Measurements from ENCODE around the gene GREM2.

GREM2 gene

DNA sequence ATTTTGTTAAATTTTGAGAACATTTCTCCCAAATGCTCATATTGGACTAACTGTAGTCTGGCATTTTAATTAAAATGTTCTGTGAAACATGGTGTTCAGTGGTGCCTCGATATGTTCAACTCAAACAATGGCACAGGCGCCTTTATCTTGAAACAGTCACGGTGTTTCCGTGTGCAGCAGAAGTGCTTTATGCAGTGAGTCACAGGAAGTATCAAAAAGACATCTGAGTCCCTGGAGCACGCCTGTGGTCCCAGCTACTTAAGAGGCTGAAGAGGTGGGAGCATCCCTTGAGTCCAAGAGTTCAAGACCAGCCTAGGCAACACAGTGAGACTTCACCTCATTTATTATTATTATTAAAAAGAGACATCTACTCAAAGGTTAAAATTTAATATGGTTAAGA, 52.2 kb downstream of the GREM2 start:
- DNase-seq (ENCODE audit: low spot score) = no peak

DNA sequence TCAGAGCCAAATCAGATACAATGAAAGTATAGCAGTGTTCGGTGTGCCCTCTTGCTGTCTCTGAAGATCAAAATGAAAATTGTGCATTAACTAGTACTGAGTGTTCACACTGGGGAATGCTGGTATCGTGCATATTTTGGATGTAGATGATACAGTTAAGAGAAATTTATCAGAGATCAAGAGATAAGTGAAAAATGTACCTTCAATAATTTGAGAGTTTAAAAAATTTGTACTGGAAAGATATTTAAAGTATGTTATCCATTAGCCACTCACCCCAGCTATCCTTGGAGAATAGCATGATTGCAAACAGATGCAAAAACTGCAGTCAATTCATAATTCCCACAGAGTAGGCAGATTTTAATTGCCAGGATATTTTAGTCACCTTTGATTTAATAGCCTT, 56.4 kb downstream of the GREM2 start:
- DNase-seq (ENCODE audit: low spot score) = no peak

DNA sequence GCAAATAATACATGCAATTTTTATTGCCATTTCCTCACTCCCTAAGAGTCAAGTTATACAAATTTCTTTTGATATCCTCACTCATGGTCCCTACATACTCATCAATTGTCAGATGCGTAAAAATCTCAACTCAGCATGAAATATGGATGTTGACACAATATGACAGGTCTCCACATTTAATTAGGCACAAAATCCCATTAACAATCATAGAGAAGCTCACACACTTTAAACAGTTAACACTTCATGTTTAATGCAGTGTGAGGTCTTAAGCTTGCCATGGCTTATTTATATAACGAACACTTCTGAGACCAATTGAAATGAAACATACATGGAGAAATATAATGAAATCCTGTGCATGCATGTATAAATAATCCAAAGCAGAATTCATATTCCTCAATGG, 58.6 kb downstream of the GREM2 start:
- no peak for DNase-seq (ENCODE audit: low spot score)

DNA sequence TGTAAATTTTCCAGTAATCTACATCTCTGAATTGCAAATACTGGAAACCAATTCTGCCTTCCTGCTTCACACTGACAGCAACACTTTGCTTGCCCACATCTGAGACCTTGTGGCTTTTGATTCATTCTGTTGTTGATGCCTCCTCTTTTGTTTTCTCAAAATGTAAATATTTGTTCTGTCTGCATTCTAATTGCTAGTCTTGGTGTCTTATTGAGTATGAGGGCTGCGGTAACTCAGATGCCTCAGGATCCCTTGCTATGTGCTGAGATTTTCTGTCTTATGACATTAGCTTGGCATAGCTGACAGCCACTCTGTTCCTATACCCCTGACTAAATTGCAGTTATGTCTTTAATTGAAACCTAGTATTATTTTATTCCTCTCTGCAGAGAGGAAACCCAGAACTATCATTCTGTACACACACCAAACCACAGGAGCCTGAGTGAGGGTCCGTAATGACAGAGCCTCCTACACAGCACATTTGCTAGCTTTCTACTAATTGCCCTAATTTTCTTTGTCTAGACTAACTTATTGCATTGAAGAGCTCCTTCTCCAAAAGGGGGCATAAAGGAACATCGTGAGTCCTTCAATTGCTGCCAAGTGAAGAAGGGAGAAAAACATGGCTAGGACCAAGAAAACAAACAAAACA, 72.1 kb downstream of the GREM2 start:
- DNase-seq (ENCODE audit: low spot score) = no peak

DNA sequence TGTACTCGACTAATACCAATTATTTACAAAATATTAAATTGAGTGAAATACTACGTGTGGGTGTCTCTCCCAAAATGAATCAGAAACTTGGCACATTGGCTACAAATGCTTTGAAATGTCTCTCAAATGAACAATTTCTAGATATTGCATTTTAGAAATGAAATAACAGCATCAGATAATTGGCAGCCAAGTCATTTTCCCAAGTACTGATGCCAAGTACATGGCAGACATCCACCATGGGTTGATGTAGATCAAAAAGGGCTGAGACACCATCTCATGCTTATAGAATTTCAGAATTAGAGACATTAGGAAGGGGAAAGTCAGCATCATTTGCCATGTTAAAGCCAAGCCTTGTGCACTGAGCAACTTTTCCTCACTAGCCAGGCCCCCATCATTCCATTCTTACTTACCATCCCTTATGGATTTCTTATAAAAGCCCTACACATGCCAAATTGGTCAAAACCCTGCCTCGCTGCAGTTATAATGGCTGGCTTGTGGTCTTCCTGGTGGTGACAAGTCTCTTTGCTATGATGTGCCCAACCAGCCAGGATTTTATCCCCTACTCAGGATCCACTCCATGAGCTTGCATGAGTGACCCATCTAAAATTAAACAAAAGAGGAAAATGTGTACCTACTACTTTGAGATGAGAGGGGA, 73.1 kb downstream of the GREM2 start:
- no peak for DNase-seq (ENCODE audit: low spot score)

DNA sequence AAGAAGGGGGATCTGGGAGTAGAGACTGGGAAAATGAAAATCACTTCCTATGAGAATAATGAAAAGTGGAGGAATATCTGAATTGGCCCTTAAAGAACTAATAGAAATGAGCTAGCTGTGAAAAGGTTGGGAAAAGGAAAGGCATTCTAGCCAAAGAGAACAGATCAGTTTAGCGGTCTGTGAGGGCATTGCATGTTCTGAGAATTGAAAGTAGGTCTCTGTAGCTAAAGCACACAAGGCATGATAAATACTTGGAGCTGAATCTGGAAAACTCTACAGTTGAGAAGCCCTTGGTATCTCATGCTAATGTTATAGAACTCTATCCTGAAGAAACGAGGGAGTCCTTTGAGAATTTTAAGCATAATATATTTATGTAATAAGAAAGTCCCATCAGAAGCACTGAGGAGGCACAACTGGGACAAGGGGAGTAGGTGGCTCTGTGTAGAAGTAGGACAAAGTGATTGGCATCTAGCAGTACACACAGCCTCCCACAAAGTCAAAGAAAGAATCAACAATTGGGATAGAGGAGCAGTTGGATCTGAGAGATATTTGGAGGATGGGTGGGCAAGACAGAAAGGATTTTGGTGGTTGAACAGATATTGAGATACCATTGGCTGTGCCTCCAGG, 78.7 kb downstream of the GREM2 start:
- no peak for DNase-seq (ENCODE audit: low spot score)

DNA sequence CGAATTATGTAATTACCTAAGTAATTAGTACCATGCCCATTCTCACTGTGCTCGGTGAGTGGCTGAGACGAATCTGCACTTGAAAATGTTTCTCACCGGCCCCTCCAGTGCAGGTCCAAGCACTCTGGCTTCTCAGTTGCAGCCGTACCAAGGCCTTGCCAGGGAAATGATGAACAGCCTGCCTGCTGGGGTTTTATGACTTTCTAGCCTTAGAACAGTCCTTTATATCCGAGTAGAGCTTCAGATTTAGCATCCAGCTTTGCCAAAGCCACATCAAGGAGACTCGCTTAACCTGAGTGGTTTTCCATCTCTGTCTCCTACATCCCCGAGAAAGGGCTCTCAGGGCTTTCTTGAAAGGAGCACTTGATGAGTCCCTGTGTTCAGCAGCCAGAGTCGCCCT, 83.4 kb downstream of the GREM2 start:
- DNase-seq (ENCODE audit: low spot score) = no peak

DNA sequence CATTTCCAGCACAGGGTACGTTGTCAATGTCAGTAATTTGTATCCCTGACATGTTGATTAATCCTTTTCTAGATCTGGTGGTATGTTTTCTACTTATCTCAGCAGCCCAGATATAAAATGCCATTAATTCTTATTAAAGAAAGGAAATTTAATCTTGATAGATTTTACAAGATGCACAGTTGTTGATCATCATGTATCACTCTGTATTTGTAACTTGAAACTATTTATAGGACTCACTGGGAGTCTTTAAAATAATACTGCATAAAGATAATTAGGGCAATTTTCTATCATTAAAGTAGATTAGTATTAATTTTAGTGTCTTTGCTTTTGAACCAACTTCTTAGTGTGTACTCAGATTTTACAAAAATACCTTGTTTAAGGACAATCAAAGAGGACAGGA, 84.9 kb downstream of the GREM2 start:
- DNase-seq (ENCODE audit: low spot score) = no peak

DNA sequence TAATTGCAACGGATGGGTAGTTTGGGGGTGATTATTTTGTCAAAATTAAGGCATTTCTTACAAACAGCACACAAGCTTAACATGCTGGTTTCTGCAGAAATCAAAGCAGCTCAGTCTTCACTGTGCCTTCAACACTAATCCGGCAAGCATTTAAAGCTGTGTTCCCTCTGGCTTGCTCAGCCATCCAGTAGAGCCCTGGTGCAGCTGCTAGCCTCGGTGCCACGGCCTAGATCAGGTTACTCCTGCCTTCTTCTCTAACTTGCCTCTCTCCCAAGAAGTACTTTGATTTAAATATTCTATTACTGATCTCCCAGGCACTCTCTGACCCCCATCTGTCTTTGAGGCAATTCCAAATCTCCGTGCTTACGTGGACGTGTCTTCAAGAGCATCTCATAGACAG, 85.6 kb downstream of the GREM2 start:
- no peak for DNase-seq (ENCODE audit: low spot score)

DNA sequence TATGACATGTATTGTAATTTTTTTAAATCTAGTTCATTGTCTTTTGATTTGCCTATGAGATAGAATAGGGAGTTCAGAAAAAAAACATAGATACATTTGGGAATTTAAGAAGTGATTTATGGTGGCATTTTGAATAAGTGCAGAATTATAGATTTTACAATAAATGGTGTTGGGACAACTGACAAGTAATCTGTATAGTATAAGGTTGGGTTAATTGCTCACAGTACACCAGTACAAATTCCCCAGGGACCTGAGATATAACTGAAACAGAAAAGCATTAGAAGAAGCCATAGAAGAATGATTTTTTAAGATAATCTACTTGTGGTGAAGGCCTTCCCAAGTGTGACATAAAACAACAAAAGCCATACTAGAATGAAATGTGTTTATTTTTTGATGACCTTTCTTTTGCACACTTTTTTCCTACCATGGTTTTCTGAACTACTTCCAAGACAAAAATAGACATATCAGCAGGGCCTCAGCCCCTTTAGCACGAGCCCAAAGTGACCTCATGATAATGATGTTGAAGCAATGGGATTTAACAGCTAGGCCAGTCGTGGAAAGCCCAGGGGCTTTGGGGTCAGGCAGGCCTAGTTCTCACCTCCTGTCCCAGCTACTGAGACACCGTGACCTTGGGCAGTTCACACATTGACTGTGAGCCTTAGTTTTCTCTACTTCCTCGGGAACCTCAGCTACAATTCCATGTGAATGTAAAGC, 87.4 kb downstream of the GREM2 start:
- DNase-seq (ENCODE audit: low spot score) = no peak

DNA sequence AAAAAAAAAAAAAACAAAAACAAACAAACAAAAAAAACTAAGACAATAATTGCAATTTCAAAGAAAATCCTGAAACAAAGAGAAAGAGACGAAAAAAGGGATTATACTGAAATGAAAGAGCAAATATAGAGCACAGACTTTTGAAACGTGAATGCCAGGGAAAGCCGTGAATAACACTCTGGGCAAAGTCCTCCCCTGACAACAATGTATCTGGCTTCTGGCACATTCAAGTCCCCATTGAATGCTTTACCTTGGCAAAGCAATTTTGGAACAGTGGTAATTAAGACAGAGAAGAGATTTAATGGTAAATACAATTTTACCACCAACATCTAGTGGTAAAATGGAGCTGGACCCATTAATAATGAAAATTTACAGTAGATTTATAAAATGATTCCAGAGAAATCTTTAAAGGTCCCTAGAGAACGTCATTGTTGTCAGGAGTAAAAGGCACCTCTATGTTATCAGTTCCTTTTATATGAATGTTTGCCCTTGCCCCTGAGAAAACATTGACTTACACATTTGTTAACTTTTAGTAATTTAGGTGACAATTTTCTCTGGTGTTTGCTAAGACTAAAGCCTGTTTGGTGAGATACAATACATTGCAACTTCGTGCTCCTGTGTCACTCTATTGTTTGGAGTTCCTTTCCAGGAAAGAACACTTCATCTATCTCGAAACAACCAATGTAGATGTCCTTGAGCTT, 89.7 kb downstream of the GREM2 start:
- DNase-seq (ENCODE audit: low spot score) = no peak

DNA sequence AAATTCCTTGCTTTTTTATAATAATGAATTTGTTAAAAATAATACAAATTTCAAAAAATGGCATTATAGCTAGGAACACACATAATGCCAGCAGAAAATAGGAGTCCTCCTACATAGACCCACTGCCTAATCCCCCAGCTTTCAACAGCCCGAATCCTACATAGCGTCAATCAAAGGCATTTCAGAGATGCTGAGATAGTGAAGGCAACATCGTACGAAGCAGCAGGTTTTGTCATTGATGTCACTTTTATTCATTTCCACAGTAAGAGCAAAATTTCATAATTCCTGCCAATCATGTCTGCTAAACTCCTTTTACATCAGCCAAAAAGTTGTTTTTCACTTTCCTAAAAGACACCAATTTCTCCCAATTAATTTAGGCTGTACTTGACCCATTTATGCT, 94.1 kb downstream of the GREM2 start:
- no peak for DNase-seq (ENCODE audit: low spot score)

DNA sequence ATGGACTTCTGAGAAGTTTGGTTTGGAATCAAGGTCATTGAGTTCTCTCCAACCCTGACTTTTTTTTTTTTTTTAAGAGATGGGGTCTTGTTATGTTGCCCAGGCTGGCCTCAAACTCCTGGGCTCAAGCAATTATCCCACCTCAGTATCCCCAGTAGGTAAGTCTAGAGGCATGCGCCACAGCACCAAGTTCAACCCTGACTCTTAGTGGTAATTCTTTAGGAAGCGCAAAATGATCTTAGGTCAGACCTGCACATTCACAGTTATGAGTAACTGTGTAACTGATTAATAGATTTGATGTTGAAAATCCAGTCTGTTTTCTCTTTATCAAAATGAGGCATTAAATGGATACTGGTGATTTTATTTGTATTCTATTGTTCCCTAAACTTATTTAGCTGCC, 95.9 kb downstream of the GREM2 start:
- no peak for DNase-seq (ENCODE audit: low spot score)

DNA sequence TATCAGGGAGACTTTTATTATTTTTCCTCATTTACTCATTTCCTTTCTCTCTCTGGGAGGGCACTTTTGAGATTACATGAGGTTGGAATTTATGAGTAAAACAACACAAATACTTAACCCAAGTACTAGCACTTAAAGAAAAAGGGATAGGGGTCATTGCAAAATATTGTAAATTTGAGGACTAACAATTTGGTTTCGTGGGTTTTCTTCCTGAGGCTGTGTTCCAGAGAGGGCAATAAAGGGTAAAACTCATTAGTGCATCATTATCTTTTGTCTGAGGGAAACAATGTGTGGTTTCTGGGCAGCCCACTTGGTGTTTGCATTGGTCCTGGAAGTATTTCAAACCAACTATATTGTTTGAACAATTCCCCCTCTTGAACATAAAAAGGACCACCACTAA, 96.5 kb downstream of the GREM2 start:
- DNase-seq (ENCODE audit: low spot score) = no peak

DNA sequence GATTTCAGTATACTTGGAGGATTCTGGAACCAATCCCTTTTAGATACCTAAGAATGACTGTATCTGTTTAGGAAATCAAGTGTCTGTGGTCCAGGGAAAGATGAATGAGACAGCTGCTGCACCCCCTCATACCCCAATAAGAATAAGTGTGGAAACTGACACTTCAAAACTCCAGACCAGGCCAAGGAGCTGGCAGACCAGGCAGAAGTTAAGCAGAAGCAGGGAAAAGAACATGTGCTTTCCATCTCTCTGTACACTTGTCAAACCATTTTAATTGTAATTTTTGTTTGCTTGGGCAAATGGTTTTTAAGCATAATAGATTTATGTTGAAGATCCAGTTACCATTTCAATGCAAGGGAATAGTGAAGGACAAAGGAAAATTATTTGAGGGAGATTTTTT, 100.2 kb downstream of the GREM2 start:
- no peak for DNase-seq (ENCODE audit: low spot score)

DNA sequence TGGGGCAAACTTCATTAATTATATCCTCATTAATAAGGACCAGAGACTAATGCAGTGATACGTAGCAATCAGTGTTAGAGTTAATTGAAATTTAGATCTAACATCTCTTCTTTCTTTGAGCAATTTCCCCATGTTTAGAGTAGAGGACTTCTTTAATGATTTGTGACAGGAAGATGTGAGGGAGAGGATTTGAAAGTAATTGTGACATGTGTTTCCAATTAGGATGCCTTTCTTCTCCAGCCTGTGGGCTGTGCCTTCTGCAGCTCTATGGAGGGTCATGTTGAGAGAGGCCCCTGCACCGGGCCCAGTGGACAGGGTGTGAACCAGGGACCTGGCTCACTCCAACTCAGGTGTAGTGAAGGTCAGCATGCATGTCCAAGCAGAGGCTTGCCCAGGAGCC, 103.0 kb downstream of the GREM2 start:
- no peak for DNase-seq (ENCODE audit: low spot score)

DNA sequence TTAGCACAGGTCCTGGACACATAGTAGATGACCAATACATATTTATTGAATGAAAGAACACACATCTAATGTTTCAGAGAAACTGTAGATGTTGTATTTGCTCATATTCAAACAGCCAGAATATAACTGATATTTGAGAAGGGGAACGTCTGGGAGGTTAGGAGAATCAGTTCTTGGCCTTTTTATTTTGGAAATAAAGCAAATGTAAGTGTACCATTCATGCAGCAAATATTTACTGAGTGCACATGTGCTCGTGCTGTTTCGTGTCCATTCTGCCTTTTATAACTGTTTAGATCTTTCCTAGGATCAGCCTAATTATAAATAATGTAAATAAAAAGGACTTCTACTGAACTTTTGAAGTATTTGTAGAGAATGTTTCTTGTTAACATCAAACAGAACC, 103.8 kb downstream of the GREM2 start:
- no peak for DNase-seq (ENCODE audit: low spot score)

DNA sequence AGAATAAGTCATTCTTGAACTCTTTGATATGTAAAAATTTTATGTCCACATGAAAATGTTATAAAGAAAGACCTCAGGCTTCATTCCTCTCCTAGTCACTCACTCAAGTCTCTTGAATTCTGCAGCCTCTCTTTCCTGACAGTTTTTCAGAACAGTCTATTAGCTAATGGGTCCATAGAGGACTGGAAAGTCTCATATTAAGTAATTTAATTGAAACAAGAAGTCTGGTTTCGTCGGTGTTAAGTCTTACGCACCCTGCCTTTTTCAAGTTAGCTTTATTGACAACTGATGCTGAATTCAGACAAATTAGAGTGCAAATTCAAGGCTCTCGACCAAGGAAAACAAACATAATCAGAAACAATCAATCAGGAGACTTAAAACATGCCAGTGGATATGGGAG, 105.8 kb downstream of the GREM2 start:
- DNase-seq (ENCODE audit: low spot score) = no peak

DNA sequence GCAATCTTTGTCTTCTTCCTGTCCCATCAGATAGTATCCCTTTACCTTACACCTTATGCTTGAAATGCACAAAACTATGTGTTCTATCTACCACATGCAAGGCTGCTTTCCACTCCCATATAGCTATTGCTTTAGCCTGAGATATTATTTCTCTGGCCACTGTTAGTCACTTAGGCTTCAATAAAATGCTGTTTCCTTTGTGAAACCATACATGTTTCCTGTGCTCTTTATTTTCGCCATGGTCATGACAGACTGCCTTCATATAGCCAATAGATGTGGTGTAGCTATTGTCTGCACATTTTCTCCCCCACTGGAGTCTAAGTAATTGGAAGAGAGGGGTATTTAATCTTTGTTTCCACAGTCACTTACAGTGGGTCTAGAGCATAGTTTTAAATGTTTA, 108.4 kb downstream of the GREM2 start:
- no peak for DNase-seq (ENCODE audit: low spot score)

DNA sequence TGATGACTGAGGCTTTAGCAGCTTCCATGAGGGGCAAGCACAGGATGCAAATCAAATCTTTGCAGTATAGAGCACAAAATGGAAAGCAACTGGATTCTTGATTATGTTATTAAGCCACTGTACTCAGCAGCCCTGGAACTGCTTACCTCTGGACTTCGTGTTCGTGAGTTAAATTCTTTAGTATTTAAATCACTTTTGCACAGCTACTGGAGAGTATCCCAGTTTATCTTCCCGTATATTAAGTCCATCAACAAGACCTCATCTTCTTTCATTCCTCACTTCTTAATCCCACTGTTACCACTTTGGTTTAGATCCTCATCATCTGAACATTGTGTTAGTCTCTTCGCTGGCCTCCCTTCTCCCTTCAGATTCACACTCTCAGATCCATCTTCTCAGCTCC, 108.9 kb downstream of the GREM2 start:
- no peak for DNase-seq (ENCODE audit: low spot score)

DNA sequence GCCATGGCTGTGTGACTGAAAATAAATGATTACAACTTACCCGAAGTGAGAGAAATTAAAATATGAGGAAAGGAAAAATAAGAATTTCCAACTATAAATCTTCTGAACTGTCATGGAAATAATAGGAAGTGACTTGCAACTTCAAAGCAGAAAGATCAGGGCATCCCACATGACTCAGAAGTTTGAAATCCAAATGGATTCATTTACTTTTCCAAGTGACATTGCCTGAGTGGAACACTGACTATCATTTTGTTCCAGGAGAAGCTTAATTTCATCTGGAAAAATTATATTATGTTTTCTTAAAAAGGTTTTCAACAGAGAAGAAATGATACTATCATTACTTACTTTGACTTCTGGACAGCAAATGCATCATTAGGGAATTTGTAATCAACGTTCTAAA, 110.8 kb downstream of the GREM2 start:
- DNase-seq (ENCODE audit: low spot score) = no peak

DNA sequence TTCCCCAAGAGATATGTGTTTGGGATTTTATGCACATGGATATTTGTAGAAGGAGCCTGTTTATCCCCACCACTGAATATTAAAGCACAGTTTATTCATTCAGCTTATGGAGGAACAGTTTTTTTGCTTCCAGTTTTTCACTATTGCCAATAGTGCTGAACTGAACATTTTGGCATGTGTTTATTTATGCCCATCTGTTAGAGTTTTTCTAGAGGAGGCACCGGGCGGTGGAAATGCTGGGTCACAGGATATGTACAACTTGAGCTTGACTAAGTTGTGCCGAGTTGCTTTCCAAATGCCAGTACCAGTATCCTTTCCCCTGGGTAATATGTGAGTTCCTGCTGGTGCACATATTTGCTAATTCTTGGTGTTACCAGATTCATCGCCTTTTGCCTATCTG, 111.3 kb downstream of the GREM2 start:
- DNase-seq (ENCODE audit: low spot score) = no peak

DNA sequence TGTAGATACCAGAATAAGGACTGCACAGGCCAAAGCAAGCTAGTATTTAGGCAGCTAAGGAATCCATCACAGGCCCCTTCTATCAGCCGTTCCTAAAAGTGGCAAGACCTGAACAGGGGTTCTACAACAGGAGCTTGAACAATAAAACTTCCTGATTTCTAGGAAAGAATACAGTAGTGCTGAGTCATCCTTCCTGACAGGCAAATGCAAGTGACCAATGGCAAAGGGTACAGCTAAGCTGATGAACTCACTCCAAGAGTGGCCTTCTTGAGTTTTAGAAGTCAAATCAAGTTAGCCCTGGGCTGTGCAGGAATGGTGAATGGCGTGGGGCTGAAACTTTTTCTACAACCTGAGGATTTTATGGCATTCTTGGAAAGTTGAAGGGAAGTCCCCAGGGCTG, 112.9 kb downstream of the GREM2 start:
- no peak for DNase-seq (ENCODE audit: low spot score)
